Measurements from ENCODE around the gene CDA.
"Not testable (repeated sequence)": the region's sequence is repeated elsewhere in the genome, so short reads cannot be mapped to it uniquely, and the experiment has no call there.

The CDA gene

DNA sequence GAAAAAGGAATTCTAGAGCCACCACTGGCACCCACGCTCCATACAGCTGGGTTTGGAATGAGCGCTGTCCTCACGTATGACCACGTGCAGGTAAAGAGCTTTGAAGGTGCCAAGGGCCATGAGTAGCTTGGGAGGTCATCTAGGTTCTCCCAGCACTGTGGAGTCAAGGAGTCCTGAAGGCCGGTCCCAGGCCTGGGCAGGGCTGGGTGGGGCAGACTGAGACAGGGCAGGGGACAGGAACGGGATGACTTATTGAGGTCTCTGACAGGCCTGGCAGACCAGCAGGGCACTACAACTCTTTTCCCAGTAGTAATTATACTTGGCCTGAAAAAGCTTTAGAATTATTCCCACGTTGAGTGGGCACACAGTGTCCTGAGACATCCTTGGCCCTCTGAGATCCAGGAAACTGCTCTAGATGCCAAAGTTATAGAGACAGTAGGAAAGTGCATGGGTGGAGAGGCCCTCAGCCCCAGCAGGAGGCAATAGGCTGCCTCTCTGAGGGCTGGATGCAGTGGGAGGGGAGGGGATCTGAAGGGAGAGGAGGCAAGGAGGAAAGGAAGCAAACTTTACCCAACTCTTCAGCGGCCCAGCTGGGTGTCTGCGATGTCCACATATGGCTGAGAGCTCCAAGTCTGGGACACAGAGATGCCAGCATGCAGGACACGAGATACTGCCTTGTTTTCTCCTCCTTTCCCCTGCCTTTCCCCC, 1.8 kb upstream of the CDA start:
- no peak for DNase-seq (ENCODE audit: low read depth in 2 of 2)

DNA sequence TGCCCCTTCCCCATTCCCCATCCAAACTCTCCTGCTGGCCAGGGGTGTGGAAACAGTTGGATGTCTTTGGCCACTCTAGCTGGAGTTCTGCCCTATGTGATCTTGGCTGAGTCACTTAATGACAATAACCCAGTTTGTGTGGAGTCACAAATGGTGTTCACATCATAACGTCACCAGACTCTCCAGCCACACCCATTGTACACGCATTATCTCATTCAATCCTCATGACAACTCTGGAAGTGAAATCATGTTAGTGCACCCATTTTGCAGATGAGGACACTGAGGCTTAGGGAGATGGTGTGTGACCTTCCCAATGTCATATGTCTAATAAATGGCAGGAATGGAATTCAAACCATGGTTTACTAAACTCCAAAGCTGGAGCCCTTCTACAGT, 1.2 kb upstream of the CDA start:
- DNase-seq (ENCODE audit: low read depth in 2 of 2), result no peak

- peak; percentile 65 to 73 for DNase-seq (ENCODE audit: low read depth in 2 of 2)
These were observed 708 bp downstream of the CDA start for GRCh38 chr1:20589331-20590278.

DNA sequence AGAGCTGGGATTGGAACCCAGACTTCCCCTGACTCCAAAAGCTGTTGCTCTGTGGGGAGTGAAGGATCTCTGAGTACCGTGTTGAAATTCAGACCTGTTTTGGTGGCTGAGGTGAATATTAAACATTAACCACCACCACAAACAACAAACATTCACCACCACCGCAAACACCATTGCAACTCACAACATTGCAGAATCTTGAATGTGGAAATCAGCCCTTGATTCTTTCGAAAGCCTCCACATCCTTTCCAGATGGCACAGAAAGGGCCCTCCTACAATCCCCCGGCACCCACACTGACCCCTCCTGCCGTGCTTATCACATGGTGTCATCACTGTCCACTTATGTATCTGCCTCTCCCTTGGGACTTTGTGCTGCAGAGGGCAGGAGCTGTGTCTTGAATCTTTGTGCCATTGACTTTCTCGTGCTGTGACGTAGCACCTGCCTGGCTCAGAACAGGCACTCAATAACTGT, 1.4 kb downstream of the CDA start:
- peak; percentile 30 to 34 for DNase-seq (ENCODE audit: low read depth in 2 of 2)

GRCh38 chr1:20593756-20594155, 4.9 kb downstream of the CDA start:
- DNase-seq (ENCODE audit: low read depth in 2 of 2), result no peak

DNA sequence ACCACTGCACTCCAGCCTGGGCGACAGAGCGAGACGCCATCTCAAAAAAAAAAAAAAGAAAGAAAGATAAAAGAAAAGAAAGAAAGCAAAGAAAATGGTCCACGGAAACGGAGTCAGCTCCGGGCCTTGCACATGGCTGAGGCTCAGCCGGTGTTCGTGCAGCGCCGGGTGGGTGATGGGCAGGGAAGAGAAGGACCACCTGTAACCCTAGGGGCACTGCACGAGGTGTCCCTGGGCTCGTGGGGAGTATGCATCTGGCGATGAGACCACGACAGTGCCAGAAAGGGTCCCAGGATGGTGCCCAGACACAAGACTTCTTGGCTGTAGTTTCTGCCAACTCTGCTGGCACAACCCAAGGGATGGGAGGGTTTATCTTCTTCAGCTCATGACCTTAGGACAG, 5.8 kb downstream of the CDA start:
- no peak for DNase-seq (ENCODE audit: low read depth in 2 of 2)

DNA sequence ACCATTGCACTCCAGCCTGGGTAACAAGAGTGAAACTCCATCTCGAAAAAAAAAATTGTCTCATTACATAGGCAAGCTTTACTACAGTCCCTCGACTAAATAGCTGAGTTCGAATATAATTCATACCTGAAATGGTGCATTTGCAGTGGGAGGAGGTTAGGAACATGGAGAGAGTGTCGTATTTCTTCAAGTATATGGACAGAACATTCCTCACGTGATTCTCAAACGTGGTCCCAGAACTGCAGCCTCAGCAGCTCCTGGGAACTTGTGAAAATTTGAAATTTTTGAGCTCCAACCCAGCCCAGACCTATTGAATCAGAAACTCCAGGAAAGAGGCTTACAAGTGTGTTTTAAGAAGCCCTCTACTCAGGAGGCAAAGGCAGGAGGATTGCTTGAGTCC, 7.2 kb downstream of the CDA start:
- no peak for DNase-seq (ENCODE audit: low read depth in 2 of 2)

GRCh38 chr1:20597650-20598049, 8.8 kb downstream of the CDA start:
- DNase-seq (ENCODE audit: low read depth in 2 of 2), result no peak

- no peak for DNase-seq (ENCODE audit: low read depth in 2 of 2)
These were observed 11.3 kb downstream of the CDA start for GRCh38 chr1:20600156-20600555.

- DNase-seq (ENCODE audit: low read depth in 2 of 2), result no peak
These were observed 12.4 kb downstream of the CDA start for GRCh38 chr1:20601129-20601825.

- DNase-seq (ENCODE audit: low read depth in 2 of 2), result no peak
These were observed 14.1 kb downstream of the CDA start for GRCh38 chr1:20602851-20603450.

GRCh38 chr1:20603504-20604464, 14.9 kb downstream of the CDA start:
- peak; percentile 74 for DNase-seq (ENCODE audit: low read depth in 2 of 2)

DNA sequence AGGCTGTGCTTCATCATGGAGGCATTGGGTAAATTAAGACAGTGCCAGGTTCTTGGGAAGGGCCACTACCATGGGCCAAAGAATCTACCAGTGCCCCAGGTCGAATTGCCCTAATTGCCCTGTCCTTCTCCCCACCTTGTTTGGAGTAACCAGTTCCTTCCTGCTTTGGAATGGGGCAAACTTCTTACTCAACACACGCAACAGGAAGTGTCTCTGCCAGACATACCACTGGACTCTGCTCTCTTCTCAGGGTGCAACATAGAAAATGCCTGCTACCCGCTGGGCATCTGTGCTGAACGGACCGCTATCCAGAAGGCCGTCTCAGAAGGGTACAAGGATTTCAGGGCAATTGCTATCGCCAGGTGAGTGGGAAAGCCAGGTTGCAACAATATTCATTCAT, 15.8 kb downstream of the CDA start:
- DNase-seq (ENCODE audit: low read depth in 2 of 2), result no peak

GRCh38 chr1:20606801-20607570, 18.1 kb downstream of the CDA start:
- DNase-seq (ENCODE audit: low read depth in 2 of 2), result not testable (repeated sequence)

GRCh38 chr1:20609541-20609940, 20.6 kb downstream of the CDA start:
- no peak for DNase-seq (ENCODE audit: low read depth in 2 of 2)

GRCh38 chr1:20610970-20611369, 22.1 kb downstream of the CDA start:
- DNase-seq (ENCODE audit: low read depth in 2 of 2), result no peak

DNA sequence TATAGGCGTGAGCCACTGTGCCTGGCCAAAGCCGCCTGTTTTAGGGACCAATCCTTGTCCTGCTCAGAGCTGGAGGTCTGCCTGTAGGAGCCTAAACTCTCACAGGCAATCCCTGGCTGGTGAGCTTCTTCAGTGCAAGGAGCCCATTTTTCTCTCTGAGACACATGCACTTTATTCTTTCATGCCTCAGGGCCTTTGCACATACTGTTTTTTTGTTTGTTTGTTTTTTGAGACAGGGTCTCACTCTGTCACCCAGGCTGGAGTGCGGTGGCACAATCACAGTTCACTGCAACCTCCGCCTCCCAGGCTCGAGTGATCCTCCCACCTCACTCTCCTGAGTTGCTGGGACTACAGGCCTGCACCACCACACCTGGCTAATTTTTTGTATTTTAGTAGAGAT, 22.8 kb downstream of the CDA start:
- no peak for DNase-seq (ENCODE audit: low read depth in 2 of 2)

- DNase-seq (ENCODE audit: low read depth in 2 of 2), result no peak
These were observed 23.4 kb downstream of the CDA start for GRCh38 chr1:20612221-20612746.

DNA sequence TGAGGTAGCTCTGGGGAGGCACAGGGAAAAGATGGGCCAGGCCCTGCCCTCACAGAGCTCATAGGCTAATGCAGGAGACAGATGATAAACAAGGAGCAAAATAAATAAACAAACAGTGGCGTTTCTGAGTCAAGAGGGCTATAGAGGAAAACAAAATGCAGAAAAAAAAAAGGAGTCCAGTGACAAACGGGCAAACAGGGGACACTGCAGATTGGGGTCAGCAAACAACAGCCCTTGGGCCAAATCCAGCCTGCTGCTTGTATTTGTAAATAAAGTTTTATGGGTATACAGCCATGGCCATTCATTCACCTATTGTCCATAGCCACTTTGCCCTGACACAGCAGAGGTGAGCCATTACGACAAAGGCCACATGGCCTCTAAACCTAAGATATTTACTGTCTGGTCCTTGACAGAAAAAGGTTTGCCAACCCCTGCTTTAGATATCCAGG, 25.3 kb downstream of the CDA start:
- no peak for DNase-seq (ENCODE audit: low read depth in 2 of 2)
